DMS153 (cell line): ENCODE results near the gene SCUBE1.

ENCODE experiments used
- DNase-seq: peaks from one replicate; lab custom pipeline; 2025; lab: John Stamatoyannopoulos, UW

Gene SCUBE1

GRCh38 chr22:43236411-43237166 is 106.6 kb downstream of the SCUBE1 start:
- DNase-seq: no peak

GRCh38 chr22:43235445-43236409 is 107.4 kb downstream of the SCUBE1 start:
- DNase-seq: no peak

- DNase-seq: no peak
Observed at GRCh38 chr22:43234264-43234988, 108.7 kb downstream of the SCUBE1 start.

DNA sequence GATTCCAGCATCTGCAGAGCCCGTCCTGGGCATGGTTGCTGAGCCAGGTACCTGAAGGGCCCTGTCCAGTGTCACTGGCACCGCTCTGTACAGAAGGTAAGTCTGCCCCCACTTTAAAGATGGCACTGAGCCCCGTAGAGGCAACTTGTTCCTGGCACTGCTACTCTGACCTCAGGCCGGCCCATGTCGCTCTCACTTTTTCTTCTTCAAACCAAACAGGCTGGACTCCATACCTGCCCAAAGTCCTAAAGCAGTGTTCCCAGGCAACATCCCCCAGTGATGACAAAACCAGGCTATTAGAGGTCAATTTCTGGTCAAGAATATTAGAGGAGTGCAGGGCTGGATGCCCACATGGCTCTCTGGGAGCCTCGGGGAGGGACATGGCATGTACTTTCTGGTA is 109.6 kb downstream of the SCUBE1 start:
- DNase-seq: no peak

DNA sequence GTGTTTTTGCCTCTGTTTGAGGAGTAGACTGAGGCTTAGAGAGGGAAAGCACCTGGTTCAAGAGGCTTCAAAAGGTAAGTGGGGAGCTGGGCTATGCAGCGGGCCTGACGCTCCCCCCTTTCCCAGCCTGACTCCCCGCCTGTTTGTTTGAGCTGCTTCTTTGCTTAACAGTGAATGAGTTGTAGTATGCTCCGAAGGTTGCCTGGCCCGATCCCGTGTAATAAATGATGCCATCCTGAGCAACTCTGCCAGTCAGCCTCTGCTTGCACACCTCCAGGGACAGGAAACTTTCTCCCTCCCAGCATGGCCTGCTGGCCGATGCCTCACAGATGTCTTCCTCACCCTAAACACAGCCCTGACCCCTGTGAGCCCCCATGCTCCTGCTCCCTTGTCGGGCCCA is 110.7 kb downstream of the SCUBE1 start:
- no peak for DNase-seq

DNA sequence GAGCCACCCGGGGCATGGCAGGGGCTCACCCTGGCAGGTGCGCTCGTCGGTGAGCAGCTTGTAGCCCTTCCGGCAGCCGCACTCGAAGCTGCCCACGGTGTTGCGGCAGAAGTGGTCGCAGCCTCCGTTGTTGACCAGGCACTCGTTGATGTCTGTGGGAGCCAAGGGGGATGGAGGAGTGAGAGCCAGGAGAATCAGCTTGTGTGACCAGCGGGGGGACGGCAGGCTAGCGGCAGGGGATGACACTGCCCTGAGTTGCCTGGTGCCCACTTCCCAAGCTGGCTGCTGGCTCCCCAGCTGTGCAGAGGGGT is 111.5 kb downstream of the SCUBE1 start:
- no peak for DNase-seq

DNA sequence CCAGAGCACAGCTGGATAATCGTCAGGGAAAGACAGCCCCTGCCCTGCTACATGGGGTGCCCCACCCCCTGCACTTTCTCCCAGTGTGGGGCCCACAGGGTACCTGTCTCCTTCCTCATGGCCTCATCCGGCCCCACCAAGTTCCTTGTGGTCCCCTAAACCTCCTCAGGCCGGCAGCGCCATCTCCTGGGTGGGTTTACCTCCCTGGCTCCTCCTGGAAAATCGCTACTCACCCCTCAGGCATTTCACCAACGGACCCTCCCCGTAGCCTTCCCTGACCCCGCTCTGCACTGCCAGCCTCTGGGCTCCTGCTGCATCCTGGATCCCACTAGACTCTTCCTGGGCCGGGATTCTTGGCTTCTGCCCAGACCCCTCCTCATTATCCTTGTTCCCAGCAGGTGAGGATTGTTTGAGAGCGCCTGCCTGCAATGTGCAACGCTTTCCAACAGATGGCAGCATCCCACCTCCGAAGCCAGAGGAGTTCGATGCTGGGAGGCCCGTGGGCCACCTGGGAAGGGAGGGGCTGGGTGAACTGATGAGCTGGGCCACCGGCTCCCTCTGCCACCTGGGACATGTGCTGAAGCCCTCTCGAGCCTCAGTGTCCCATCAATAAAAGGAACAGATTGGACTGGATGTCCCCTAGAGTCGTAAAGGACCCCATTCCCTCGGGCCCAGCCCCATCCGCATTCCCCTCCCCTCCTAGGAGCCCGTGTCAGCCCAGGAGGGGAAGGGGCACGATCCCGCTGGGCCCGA is 112.0 kb downstream of the SCUBE1 start:
- DNase-seq: peak; percentile 47

GRCh38 chr22:43230571-43230970 is 112.6 kb downstream of the SCUBE1 start:
- no peak for DNase-seq

GRCh38 chr22:43228863-43229262 is 114.3 kb downstream of the SCUBE1 start:
- no peak for DNase-seq

DNA sequence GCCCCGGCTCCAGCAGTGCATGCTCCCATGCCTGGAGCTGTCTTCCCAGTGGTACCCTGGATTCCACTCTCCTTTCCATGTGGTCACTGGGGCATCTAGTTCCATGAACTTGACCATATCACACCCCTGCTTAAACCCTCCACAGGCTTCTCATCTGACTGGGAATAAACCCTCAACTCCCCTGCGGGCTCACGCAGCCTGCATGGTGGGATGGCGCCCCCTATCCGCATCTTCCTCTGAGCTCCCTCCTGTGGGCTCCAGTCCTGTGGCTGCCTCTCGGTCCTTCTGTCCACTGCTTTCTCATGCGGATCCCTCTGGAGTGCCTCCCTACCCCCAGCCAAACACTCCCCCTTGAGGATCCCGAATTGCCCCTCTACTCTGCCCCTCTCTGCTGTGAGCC is 114.8 kb downstream of the SCUBE1 start:
- DNase-seq: no peak

- peak; percentile 10 for DNase-seq
Observed at GRCh38 chr22:43227239-43227630, 115.9 kb downstream of the SCUBE1 start.

GRCh38 chr22:43226377-43227238 is 116.6 kb downstream of the SCUBE1 start:
- DNase-seq: no peak

GRCh38 chr22:43225609-43226008 is 117.6 kb downstream of the SCUBE1 start:
- no peak for DNase-seq

DNA sequence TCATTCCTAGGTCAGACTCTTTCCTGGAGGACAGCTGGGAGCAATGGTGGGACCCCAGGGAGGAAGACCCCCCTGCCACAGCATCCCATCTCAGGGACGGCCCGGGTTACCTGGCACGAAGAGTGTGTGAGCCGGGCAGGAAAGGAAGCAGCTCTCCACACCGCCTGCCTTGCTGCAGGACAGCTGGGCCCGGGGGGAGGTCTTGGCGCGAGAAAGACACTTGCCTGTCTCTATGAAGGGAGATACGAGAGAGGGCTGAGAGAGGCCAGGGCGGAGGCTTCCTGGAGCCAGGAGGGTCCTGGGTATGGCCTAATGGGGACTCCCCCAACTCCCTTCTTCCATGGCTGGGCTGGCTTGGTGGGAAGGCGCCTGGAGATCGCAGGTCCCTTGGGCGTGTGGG is 120.2 kb downstream of the SCUBE1 start:
- no peak for DNase-seq

- DNase-seq: no peak
Observed at GRCh38 chr22:43222262-43222661, 120.9 kb downstream of the SCUBE1 start.

DNA sequence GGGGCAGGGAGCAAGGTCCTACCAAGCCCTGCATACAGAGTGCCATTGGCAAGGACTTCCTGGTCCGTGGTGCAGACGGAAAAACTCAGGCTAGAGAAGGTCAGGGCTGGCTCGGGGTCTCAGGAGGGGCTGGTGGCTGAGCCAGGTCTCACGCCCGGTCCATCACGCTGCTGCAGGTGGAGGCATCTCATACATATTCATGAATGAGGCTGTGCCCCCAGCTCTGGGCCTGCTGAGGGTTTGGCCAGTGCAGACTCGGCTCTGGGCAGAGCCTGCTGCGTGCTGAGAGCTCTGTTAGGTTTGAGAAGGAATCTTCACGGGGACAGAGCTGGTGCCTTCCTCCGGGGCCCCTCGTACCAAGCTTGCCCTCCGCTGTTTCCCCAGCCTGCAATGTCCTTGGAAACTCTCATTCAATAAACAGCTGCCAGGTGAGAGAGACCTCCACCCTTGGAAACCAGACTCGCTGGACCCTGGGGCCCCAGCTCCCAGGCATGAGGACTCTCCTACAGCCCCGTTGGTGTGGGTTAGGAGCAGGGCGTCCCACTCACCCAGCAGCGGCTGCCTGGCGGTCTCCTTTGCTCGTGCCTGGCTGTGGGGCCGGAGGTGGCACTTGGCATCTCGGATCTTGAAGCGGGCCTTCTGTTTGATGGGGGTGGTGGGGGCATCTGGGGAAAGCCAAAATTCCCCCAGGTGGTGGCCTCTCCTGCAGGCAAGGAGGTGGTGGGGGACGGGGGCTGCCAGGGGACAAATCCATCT is 122.4 kb downstream of the SCUBE1 start:
- no peak for DNase-seq

DNA sequence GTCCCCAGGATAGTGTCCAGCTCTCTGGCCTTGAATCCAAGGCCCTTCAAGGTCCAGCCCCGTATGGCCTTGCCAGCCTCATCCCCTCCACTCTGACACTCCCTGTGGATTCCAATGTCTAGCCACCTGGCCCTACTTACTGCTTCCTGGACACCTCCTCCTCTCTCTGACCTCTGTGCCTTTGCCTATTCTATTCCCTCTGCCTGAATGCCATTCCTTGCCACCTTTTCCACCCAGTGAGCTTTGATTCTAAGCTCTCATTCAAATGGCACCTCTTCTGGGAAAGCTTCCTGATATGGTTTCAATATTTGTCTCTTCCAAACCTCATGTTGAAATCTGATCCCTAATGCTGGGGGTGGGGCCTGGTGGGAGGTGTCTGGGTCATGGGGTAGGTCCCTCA is 124.4 kb downstream of the SCUBE1 start:
- no peak for DNase-seq

GRCh38 chr22:43217285-43218030 is 125.7 kb downstream of the SCUBE1 start:
- no peak for DNase-seq

DNA sequence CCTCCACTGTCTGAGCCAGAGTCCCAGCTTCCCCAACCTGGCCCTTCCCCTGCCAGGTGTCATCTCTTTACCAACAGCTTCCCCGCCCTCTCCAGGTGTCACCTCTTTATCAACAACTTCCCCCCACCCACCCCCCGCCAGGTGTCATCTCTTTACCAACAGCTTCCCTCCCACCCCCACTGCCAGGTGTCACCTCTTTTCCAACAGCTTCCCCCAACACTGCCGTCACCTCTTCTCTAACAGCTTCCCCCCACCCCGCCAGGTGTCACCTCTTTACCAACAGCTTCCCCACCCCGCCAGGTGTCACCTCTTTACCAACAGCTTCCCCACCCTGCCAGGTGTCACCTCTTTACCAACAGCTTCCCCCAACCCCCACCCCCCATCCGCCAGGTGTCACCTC is 126.4 kb downstream of the SCUBE1 start:
- no peak for DNase-seq
